H9 (cell line): ENCODE results near the gene ZNF366. TPM values are rescaled to one million over a fixed set of nuclear protein-coding genes. Genes with fewer than 3 reads are reported as not detected.

ENCODE experiments used
- DNase-seq: peaks from one replicate; pipeline ENCODE4 v3.0.0-alpha.2; 2017
- H2AFZ ChIP-seq: one replicate; pipeline ENCODE4 v1.6.1; 2013; ENCODE audit warnings: mild to moderate bottlenecking, low read length, control low read depth, moderate library complexity
- H2AK5ac ChIP-seq: 2 replicates; pipeline ENCODE4 v1.6.1; 2013; ENCODE audit warnings: low read length, control low read depth, mixed read lengths; ENCODE audit not compliant: insufficient read length
- H2BK120ac ChIP-seq: one replicate; pipeline ENCODE4 v1.6.1; 2013; ENCODE audit warnings: low read depth, mild to moderate bottlenecking, low read length, control low read depth, inconsistent platforms; ENCODE audit not compliant: poor library complexity, severe bottlenecking
- H2BK12ac ChIP-seq: 2 replicates; pipeline ENCODE4 v1.6.1; 2013; ENCODE audit warnings: low read length, control low read depth, mixed read lengths, low read depth; ENCODE audit not compliant: insufficient read length
- H2BK15ac ChIP-seq: 2 replicates; pipeline ENCODE4 v1.6.1; 2013; ENCODE audit warnings: low read depth, low read length, control low read depth
- H2BK20ac ChIP-seq: one replicate; pipeline ENCODE4 v1.6.1; 2013; ENCODE audit warnings: low read depth, mild to moderate bottlenecking, low read length, control low read depth, inconsistent platforms; ENCODE audit not compliant: poor library complexity, severe bottlenecking
- H2BK5ac ChIP-seq: 2 replicates; pipeline ENCODE4 v1.6.1; 2013; ENCODE audit warnings: low read length, control low read depth, mixed read lengths; ENCODE audit not compliant: insufficient read length
- H3K14ac ChIP-seq: 2 replicates; pipeline ENCODE4 v1.6.1; 2013; ENCODE audit warnings: low read length, control low read depth; ENCODE audit not compliant: insufficient read depth
- H3K18ac ChIP-seq: 2 replicates; pipeline ENCODE4 v1.6.1; 2013; ENCODE audit warnings: low read depth, mild to moderate bottlenecking, mixed read lengths, low read length, control low read depth; ENCODE audit not compliant: insufficient read length
- H3K23ac ChIP-seq: 2 replicates; pipeline ENCODE4 v1.6.1; 2013; ENCODE audit warnings: low read length, control low read depth, mixed read lengths, low read depth; ENCODE audit not compliant: insufficient read length
- H3K23me2 ChIP-seq: 2 replicates; pipeline ENCODE4 v1.6.1; 2013; ENCODE audit warnings: low read depth, mild to moderate bottlenecking, mixed read lengths, low read length, control low read depth; ENCODE audit not compliant: insufficient read length, poor library complexity, severe bottlenecking
- H3K27ac ChIP-seq: 2 replicates; pipeline ENCODE4 v1.5.1; 2013; ENCODE audit warnings: low read length, control low read depth, mixed read lengths, low read depth; ENCODE audit not compliant: insufficient read length
- H3K27me3 ChIP-seq: 2 replicates; pipeline ENCODE4 v1.6.1; 2013; ENCODE audit warnings: low read length, control low read depth, inconsistent platforms; ENCODE audit not compliant: insufficient read depth
- H3K4ac ChIP-seq: 2 replicates; pipeline ENCODE4 v1.6.1; 2013; ENCODE audit warnings: low read depth, mild to moderate bottlenecking, control low read depth, inconsistent platforms, low read length, moderate library complexity
- H3K4me1 ChIP-seq: 2 replicates; pipeline ENCODE4 v1.6.1; 2013; ENCODE audit warnings: low read length, control low read depth, inconsistent platforms; ENCODE audit not compliant: insufficient read depth
- H3K4me2 ChIP-seq: 2 replicates; pipeline ENCODE4 v1.6.1; 2013; ENCODE audit warnings: low read length, control low read depth, mixed read lengths; ENCODE audit not compliant: insufficient read length, insufficient read depth
- H3K56ac ChIP-seq: 2 replicates; pipeline ENCODE4 v1.6.1; 2013; ENCODE audit warnings: low read depth, mild to moderate bottlenecking, mixed read lengths, low read length, control low read depth; ENCODE audit not compliant: insufficient read length
- H3K79me1 ChIP-seq: 2 replicates; pipeline ENCODE4 v1.6.1; 2013; ENCODE audit warnings: low read depth, mild to moderate bottlenecking, moderate library complexity, low read length, control low read depth, inconsistent platforms; ENCODE audit not compliant: insufficient read depth, poor library complexity, severe bottlenecking
- H3K79me2 ChIP-seq: 2 replicates; pipeline ENCODE4 v1.6.1; 2013; ENCODE audit warnings: low read length, control low read depth, inconsistent platforms; ENCODE audit not compliant: insufficient read depth
- H3K9ac ChIP-seq: 2 replicates; pipeline ENCODE4 v1.6.1; 2013; ENCODE audit warnings: low read length, control low read depth, mixed read lengths; ENCODE audit not compliant: insufficient read length; ENCODE audit errors: extremely low read depth
- H3K9me3 ChIP-seq: one replicate; pipeline ENCODE4 v1.6.1; 2013; ENCODE audit warnings: low read depth, low read length, inconsistent platforms; ENCODE audit not compliant: control insufficient read depth
- H3T11ph ChIP-seq: one replicate; pipeline ENCODE4 v1.6.1; 2013; ENCODE audit warnings: mild to moderate bottlenecking, low read length, control low read depth, inconsistent platforms
- H4K20me1 ChIP-seq: one replicate; pipeline ENCODE4 v1.6.1; 2013; ENCODE audit not compliant: control insufficient read depth, insufficient read length, insufficient read depth
- H4K5ac ChIP-seq: 2 replicates; pipeline ENCODE4 v1.6.1; 2013; ENCODE audit warnings: low read depth, mild to moderate bottlenecking, mixed read lengths, low read length, control low read depth; ENCODE audit not compliant: insufficient read length
- H4K8ac ChIP-seq: replicated peaks from 2 replicates; pipeline ENCODE4 v1.6.1; 2013; ENCODE audit warnings: low read length, control low read depth, mixed read lengths, low read depth; ENCODE audit not compliant: insufficient read length
- H4K91ac ChIP-seq: 2 replicates; pipeline ENCODE4 v1.6.1; 2013; ENCODE audit warnings: low read depth, mild to moderate bottlenecking, moderate library complexity, mixed read lengths, low read length, control low read depth; ENCODE audit not compliant: insufficient read length
- H3K27ac Mint-ChIP-seq, 3 experiments: 2 replicates in 2 of 3; 3 replicates in 1 of 3; pipeline ENCODE4 v1.8.0; 2020 to 2021; ENCODE audit warnings: mixed read lengths in 3 of 3, mild to moderate bottlenecking in 1 of 3, moderate library complexity in 1 of 3
- H3K27me3 Mint-ChIP-seq: 2 replicates; pipeline ENCODE4 v1.8.0; 2021; ENCODE audit warnings: low read depth, mild to moderate bottlenecking, moderate library complexity, mixed read lengths
- H3K36me3 Mint-ChIP-seq, 3 experiments: 2 replicates in 2 of 3; 3 replicates in 1 of 3; pipeline ENCODE4 v1.8.0; 2020 to 2021; ENCODE audit warnings: low read depth in 3 of 3, mixed read lengths in 3 of 3; ENCODE audit not compliant: insufficient read depth in 1 of 3
- H3K4me1 Mint-ChIP-seq, 2 experiments: 2 replicates each; pipeline ENCODE4 v1.8.0; 2020; ENCODE audit warnings: mixed read lengths in 2 of 2
- H3K4me3 Mint-ChIP-seq, 2 experiments: 2 replicates in 1 of 2; 3 replicates in 1 of 2; pipeline ENCODE4 v1.8.0; 2020 to 2021; ENCODE audit warnings: mild to moderate bottlenecking in 2 of 2, mixed read lengths in 2 of 2, moderate library complexity in 1 of 2
- H3K9me3 Mint-ChIP-seq, 2 experiments: 2 replicates in 1 of 2; 3 replicates in 1 of 2; pipeline ENCODE4 v1.8.0; 2020; ENCODE audit warnings: mild to moderate bottlenecking in 2 of 2, mixed read lengths in 2 of 2, moderate library complexity in 1 of 2
- WGBS: extraction: QIAGEN DNeasy Blood & Tissue Kit; methylation state at CpG from one replicate; pipeline ENCODE4 v1.1.7; 2013; ENCODE audit warnings: missing lambda C conversion rate, low lambda C conversion rate, mixed read lengths; ENCODE audit not compliant: insufficient read length; ENCODE audit errors: extremely low coverage; 5-methylcytosine and 5-hydroxymethylcytosine counted together
- total RNA-seq: library from RNA; stranded (reverse); gene quantifications from 2 replicates; pipeline ENCODE4 v1.2.1, GENCODE V29; 2021
- TF ChIP-seq, protein P1 (sequence below): fragments of 200-600 bp; sonication (generic); conservative IDR thresholded peaks from 3 replicates; pipeline ENCODE4 v1.8.0; 2021; ENCODE audit warnings: antibody characterized with exemption, mild to moderate bottlenecking

The ZNF366 gene
- total RNA-seq, 1 experiment from 2014 or later = not detected

DNA sequence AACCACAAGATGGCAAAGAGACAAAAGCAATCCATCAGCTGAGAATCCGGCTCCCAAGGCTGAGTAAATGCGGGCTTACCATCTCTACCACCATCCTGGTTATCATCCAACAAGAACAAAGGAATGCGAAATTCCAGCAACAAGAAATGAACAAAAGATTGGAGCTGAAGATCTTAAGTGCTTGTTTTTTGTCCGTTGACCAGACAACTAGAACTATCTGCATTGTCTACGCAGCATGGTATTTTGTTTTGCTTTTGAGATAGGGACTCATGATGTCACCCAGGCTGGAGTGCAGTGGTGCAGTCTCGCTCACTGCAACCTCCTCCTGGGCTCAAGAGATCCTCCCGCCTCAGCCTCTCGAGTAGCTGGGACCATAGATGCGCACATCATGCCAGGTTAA is 88.9 kb downstream of the ZNF366 start:
- H4K5ac ChIP-seq = no peak overlapping the region
- H2BK5ac ChIP-seq = no peak overlapping the region
- no peak overlapping the region for H4K91ac ChIP-seq
- H2BK20ac ChIP-seq = no peak overlapping the region
- TF ChIP-seq, protein P1, sequence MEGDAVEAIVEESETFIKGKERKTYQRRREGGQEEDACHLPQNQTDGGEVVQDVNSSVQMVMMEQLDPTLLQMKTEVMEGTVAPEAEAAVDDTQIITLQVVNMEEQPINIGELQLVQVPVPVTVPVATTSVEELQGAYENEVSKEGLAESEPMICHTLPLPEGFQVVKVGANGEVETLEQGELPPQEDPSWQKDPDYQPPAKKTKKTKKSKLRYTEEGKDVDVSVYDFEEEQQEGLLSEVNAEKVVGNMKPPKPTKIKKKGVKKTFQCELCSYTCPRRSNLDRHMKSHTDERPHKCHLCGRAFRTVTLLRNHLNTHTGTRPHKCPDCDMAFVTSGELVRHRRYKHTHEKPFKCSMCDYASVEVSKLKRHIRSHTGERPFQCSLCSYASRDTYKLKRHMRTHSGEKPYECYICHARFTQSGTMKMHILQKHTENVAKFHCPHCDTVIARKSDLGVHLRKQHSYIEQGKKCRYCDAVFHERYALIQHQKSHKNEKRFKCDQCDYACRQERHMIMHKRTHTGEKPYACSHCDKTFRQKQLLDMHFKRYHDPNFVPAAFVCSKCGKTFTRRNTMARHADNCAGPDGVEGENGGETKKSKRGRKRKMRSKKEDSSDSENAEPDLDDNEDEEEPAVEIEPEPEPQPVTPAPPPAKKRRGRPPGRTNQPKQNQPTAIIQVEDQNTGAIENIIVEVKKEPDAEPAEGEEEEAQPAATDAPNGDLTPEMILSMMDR = no peak
- H3K18ac ChIP-seq = no peak overlapping the region
- Mint-ChIP-seq H3K36me3 (no peaks in the 10 kb centered on the region), H3K27ac (no peak overlapping the region; a peak in 1 of 7 replicates), H3K4me3 (no peak overlapping the region), H3K27me3 (no peaks in the 10 kb centered on the region), H3K4me1 (peaks cover 3% of the 10 kb centered on the region in 2 experiments; a peak in 1 of 4 replicates), H3K9me3 (no peaks in the 10 kb centered on the region)
- no peak for DNase-seq
- no peak overlapping the region for H3K4ac ChIP-seq
- H2AFZ ChIP-seq = no peak overlapping the region
- H3K4me2 ChIP-seq = no peak overlapping the region
- no peaks in the 10 kb centered on the region for H3K9me3 ChIP-seq
- H3K27ac ChIP-seq = no peak overlapping the region
- H3K23me2 ChIP-seq = no peaks in the 10 kb centered on the region
- H3K4me1 ChIP-seq = no peaks in the 10 kb centered on the region
- H3K27me3 ChIP-seq = no peaks in the 10 kb centered on the region
- H3K23ac ChIP-seq = no peak overlapping the region
- no peaks in the 10 kb centered on the region for H3K79me1 ChIP-seq
- H4K8ac ChIP-seq = no peak overlapping the region
- no peak overlapping the region for H2BK120ac ChIP-seq
- no peak overlapping the region for H2AK5ac ChIP-seq
- no peak overlapping the region for H3K14ac ChIP-seq
- H2BK15ac ChIP-seq = no peak overlapping the region
- no peak overlapping the region for H3K9ac ChIP-seq
- H3T11ph ChIP-seq = no peak overlapping the region
- H3K56ac ChIP-seq = no peak overlapping the region
- no CpG with 5 or more reads among the region's 9 CpGs for WGBS
- H4K20me1 ChIP-seq = no peaks in the 10 kb centered on the region
- H3K79me2 ChIP-seq = no peaks in the 10 kb centered on the region
- no peak overlapping the region for H2BK12ac ChIP-seq
